Astrocyte (in vitro differentiated cells and primary cell): ENCODE results near the gene IL1R2. TPM values are rescaled to one million over a fixed set of nuclear protein-coding genes. Genes with fewer than 3 reads are reported as not detected.

Experiments
- DNase-seq: peaks from one replicate; pipeline ENCODE4 v3.0.0-alpha.2; 2010; ENCODE audit warnings: low read depth
- FAIRE-seq: peaks from 2 replicates; lab custom pipeline; 2011; peaks lifted over from hg19 to GRCh38; lab: Jason Lieb, UNC
- H2AFZ ChIP-seq: 2 replicates; pipeline ENCODE4 v1.6.0; 2012; ENCODE audit warnings: low read depth, low read length, inconsistent platforms
- H3K27ac ChIP-seq: 2 replicates; pipeline ENCODE4 v1.5.1; 2011; ENCODE audit warnings: low read depth, low read length, inconsistent platforms
- H3K27me3 ChIP-seq: 2 replicates; pipeline ENCODE4 v1.6.0; 2011; ENCODE audit warnings: low read length, inconsistent platforms; ENCODE audit not compliant: insufficient read depth
- H3K36me3 ChIP-seq: 2 replicates; pipeline ENCODE4 v1.5.1; 2011; ENCODE audit warnings: low read length, inconsistent platforms; ENCODE audit not compliant: insufficient read depth
- H3K4me1 ChIP-seq: 2 replicates; pipeline ENCODE4 v1.5.1; 2011; ENCODE audit warnings: low read length, inconsistent platforms; ENCODE audit not compliant: insufficient read depth
- H3K4me2 ChIP-seq: 2 replicates; pipeline ENCODE4 v1.6.0; 2012; ENCODE audit warnings: low read length, inconsistent platforms
- H3K4me3 ChIP-seq: 2 replicates; pipeline ENCODE4 v1.5.1; 2011; ENCODE audit warnings: low read depth, mild to moderate bottlenecking, low read length, inconsistent platforms; ENCODE audit not compliant: insufficient read depth
- H3K79me2 ChIP-seq: 2 replicates; pipeline ENCODE4 v1.6.0; 2012; ENCODE audit warnings: mild to moderate bottlenecking, low read length, inconsistent platforms; ENCODE audit not compliant: insufficient read depth
- H3K9ac ChIP-seq: 2 replicates; pipeline ENCODE4 v1.6.0; 2012; ENCODE audit warnings: mild to moderate bottlenecking, low read length, inconsistent platforms
- H3K9me3 ChIP-seq: 2 replicates; pipeline ENCODE4 v1.5.1; 2012; ENCODE audit warnings: low read depth, mild to moderate bottlenecking, low read length, inconsistent platforms; ENCODE audit not compliant: insufficient read depth
- H4K20me1 ChIP-seq: 2 replicates; pipeline ENCODE4 v1.6.0; 2012; ENCODE audit warnings: low read length, inconsistent platforms; ENCODE audit not compliant: insufficient read depth
- H3K27ac Mint-ChIP-seq: one replicate; pipeline ENCODE4 v1.8.0; 2021; ENCODE audit warnings: mild to moderate bottlenecking, mixed read lengths; ENCODE audit not compliant: unreplicated experiment
- H3K27me3 Mint-ChIP-seq: one replicate; pipeline ENCODE4 v1.8.0; 2021; ENCODE audit warnings: low read depth, mixed read lengths; ENCODE audit not compliant: unreplicated experiment
- H3K36me3 Mint-ChIP-seq: one replicate; pipeline ENCODE4 v1.8.0; 2021; ENCODE audit warnings: low read depth, mixed read lengths; ENCODE audit not compliant: unreplicated experiment
- H3K4me1 Mint-ChIP-seq: one replicate; pipeline ENCODE4 v1.8.0; 2021; ENCODE audit warnings: low read depth, mixed read lengths; ENCODE audit not compliant: unreplicated experiment
- H3K4me3 Mint-ChIP-seq: one replicate; pipeline ENCODE4 v1.8.0; 2021; ENCODE audit warnings: mild to moderate bottlenecking, moderate library complexity, mixed read lengths; ENCODE audit not compliant: unreplicated experiment
- H3K9me3 Mint-ChIP-seq: one replicate; pipeline ENCODE4 v1.8.0; 2021; ENCODE audit warnings: mild to moderate bottlenecking, mixed read lengths; ENCODE audit not compliant: unreplicated experiment
- CTCF ChIP-seq: IDR thresholded peaks from 2 replicates; pipeline ENCODE4 v1.5.1; 2011; ENCODE audit warnings: low read depth, mild to moderate bottlenecking, inconsistent platforms, low read length, moderate library complexity; ENCODE audit not compliant: insufficient read depth
- EZH2 ChIP-seq: IDR thresholded peaks from 2 replicates; pipeline ENCODE4 v1.6.1; 2012; ENCODE audit warnings: mild to moderate bottlenecking, low read length, inconsistent platforms; ENCODE audit not compliant: insufficient read depth
- total RNA-seq: library from RNA; stranded (reverse); gene quantifications from 2 replicates; pipeline ENCODE4 v1.2.1, GENCODE V29; 2021

The IL1R2 gene
- total RNA-seq, 1 donor from 2014 or later = 0.34 TPM

- Mint-ChIP-seq H3K27ac (no peak overlapping the region), H3K4me3 (no peak overlapping the region), H3K27me3 (no peaks in the 10 kb centered on the region), H3K36me3 (peaks cover 2% of the 10 kb centered on the region), H3K4me1 (peaks cover 23% of the 10 kb centered on the region), H3K9me3 (peaks cover 11% of the 10 kb centered on the region)
- FAIRE-seq = no peak
- no peak for TF ChIP-seq EZH2
- TF ChIP-seq CTCF = no peak
- Histone ChIP-seq H3K9ac (no peak overlapping the region), H3K27me3 (no peaks in the 10 kb centered on the region), H4K20me1 (no peaks in the 10 kb centered on the region), H3K4me1 (peaks cover 4% of the 10 kb centered on the region), H3K9me3 (no peaks in the 10 kb centered on the region), H3K79me2 (no peaks in the 10 kb centered on the region), H3K27ac (no peak overlapping the region), H3K36me3 (no peaks in the 10 kb centered on the region), H3K4me3 (no peak overlapping the region), H3K4me2 (peak overlapping the region; percentile 43), H2AFZ (no peak overlapping the region)
- DNase-seq = no peak
Measured at GRCh38 chr2:101975171-101975870, 16.4 kb upstream of the IL1R2 start.

GRCh38 chr2:101976891-101977290 is 14.9 kb upstream of the IL1R2 start:
- H3K4me1 ChIP-seq = peaks cover 4% of the 10 kb centered on the region
- H2AFZ ChIP-seq = no peak overlapping the region
- Mint-ChIP-seq H3K27me3 (peaks cover 3% of the 10 kb centered on the region), H3K36me3 (no peaks in the 10 kb centered on the region), H3K4me1 (peaks cover 23% of the 10 kb centered on the region), H3K4me3 (no peak overlapping the region), H3K9me3 (peaks cover under 1% of the 10 kb centered on the region), H3K27ac (no peak overlapping the region)
- no peaks in the 10 kb centered on the region for H3K9me3 ChIP-seq
- no peak overlapping the region for H3K9ac ChIP-seq
- H3K4me3 ChIP-seq = no peak overlapping the region
- no peaks in the 10 kb centered on the region for H4K20me1 ChIP-seq
- no peak overlapping the region for H3K4me2 ChIP-seq
- DNase-seq = no peak
- H3K27me3 ChIP-seq = no peaks in the 10 kb centered on the region
- FAIRE-seq = no peak
- H3K36me3 ChIP-seq = no peaks in the 10 kb centered on the region
- TF ChIP-seq EZH2 = no peak
- no peak for TF ChIP-seq CTCF
- H3K79me2 ChIP-seq = no peaks in the 10 kb centered on the region
- no peak overlapping the region for H3K27ac ChIP-seq

GRCh38 chr2:101980368-101980767 is 11.4 kb upstream of the IL1R2 start:
- H3K27me3 Mint-ChIP-seq = peaks cover 5% of the 10 kb centered on the region
- no peaks in the 10 kb centered on the region for H3K36me3 ChIP-seq
- H3K79me2 ChIP-seq = no peaks in the 10 kb centered on the region
- no peaks in the 10 kb centered on the region for H3K27me3 ChIP-seq
- H3K4me1 Mint-ChIP-seq = peaks cover 6% of the 10 kb centered on the region
- FAIRE-seq (no peak), DNase-seq (no peak)
- H3K36me3 Mint-ChIP-seq = no peaks in the 10 kb centered on the region
- H3K4me3 Mint-ChIP-seq = no peak overlapping the region
- TF ChIP-seq EZH2 = no peak
- TF ChIP-seq CTCF = no peak
- no peak overlapping the region for H3K4me2 ChIP-seq
- H3K27ac ChIP-seq = no peak overlapping the region
- no peak overlapping the region for H3K9ac ChIP-seq
- no peak overlapping the region for H3K4me3 ChIP-seq
- no peaks in the 10 kb centered on the region for H3K9me3 ChIP-seq
- H3K27ac Mint-ChIP-seq = no peak overlapping the region
- H3K4me1 ChIP-seq = no peaks in the 10 kb centered on the region
- H4K20me1 ChIP-seq = no peaks in the 10 kb centered on the region
- H2AFZ ChIP-seq = no peak overlapping the region
- no peaks in the 10 kb centered on the region for H3K9me3 Mint-ChIP-seq
